Neuronal stem cell (in vitro differentiated cells): ENCODE results near the gene ZNF384.

Experiments used
- DNase-seq: peaks from one replicate; pipeline ENCODE4 v3.0.0-alpha.2; 2013; ENCODE audit warnings: low spot score
- H2AFZ ChIP-seq: one replicate; pipeline ENCODE4 v1.6.1; 2013; ENCODE audit warnings: mild to moderate bottlenecking, low read length, inconsistent platforms
- H2AK5ac ChIP-seq: 2 replicates; pipeline ENCODE4 v1.6.1; 2013; ENCODE audit warnings: low read depth, mild to moderate bottlenecking, inconsistent platforms, low read length, moderate library complexity, mixed read lengths
- H2BK120ac ChIP-seq: 2 replicates; pipeline ENCODE4 v1.6.1; 2013; ENCODE audit warnings: low read depth, mild to moderate bottlenecking, inconsistent platforms, low read length, moderate library complexity, mixed read lengths
- H2BK12ac ChIP-seq: one replicate; pipeline ENCODE4 v1.6.1; 2013; ENCODE audit warnings: low read length, inconsistent platforms
- H2BK15ac ChIP-seq: 2 replicates; pipeline ENCODE4 v1.6.1; 2013; ENCODE audit warnings: mild to moderate bottlenecking, low read length, inconsistent platforms, mixed read lengths
- H2BK5ac ChIP-seq: one replicate; pipeline ENCODE4 v1.6.1; 2013; ENCODE audit warnings: inconsistent platforms, mild to moderate bottlenecking, low read length, moderate library complexity
- H3K14ac ChIP-seq: one replicate; pipeline ENCODE4 v1.6.1; 2013; ENCODE audit warnings: low read length, inconsistent platforms
- H3K18ac ChIP-seq: 2 replicates; pipeline ENCODE4 v1.6.1; 2013; ENCODE audit warnings: low read length, inconsistent platforms
- H3K23ac ChIP-seq: 2 replicates; pipeline ENCODE4 v1.6.1; 2013; ENCODE audit warnings: low read depth, mild to moderate bottlenecking, mixed read lengths, low read length, inconsistent platforms; ENCODE audit not compliant: poor library complexity
- H3K27ac ChIP-seq: replicated peaks from 3 replicates; pipeline ENCODE4 v1.5.1; 2013; ENCODE audit warnings: low read length, inconsistent platforms
- H3K27me3 ChIP-seq, 3 experiments: 2 replicates each; pipeline ENCODE4 v1.6.1; 2013; ENCODE audit warnings: low read length in 3 of 3, mild to moderate bottlenecking in 2 of 3, inconsistent platforms in 1 of 3, low read depth in 1 of 3, mixed read lengths in 1 of 3, moderate library complexity in 1 of 3; ENCODE audit not compliant: control insufficient read depth in 3 of 3, insufficient read depth in 3 of 3
- H3K36me3 ChIP-seq, 2 donors: replicated peaks in 1 of 2; 2 replicates each; pipeline ENCODE4 v1.6.1; 2013; ENCODE audit warnings: low read length in 2 of 2; ENCODE audit not compliant: control insufficient read depth in 2 of 2, insufficient read depth in 2 of 2
- H3K4ac ChIP-seq: 2 replicates; pipeline ENCODE4 v1.6.1; 2013; ENCODE audit warnings: inconsistent platforms, mild to moderate bottlenecking, low read length, moderate library complexity
- H3K4me1 ChIP-seq, 2 donors: 1 replicate in 1 of 2; 2 replicates in 1 of 2; pipeline ENCODE4 v1.6.1; 2013; ENCODE audit warnings: low read length in 2 of 2, low read depth in 1 of 2; ENCODE audit not compliant: control insufficient read depth in 2 of 2, insufficient read depth in 1 of 2
- H3K4me2 ChIP-seq: one replicate; pipeline ENCODE4 v1.6.1; 2013; ENCODE audit warnings: mild to moderate bottlenecking, low read length, inconsistent platforms; ENCODE audit not compliant: insufficient read depth, poor library complexity, severe bottlenecking
- H3K4me3 ChIP-seq, 2 donors: 2 replicates each; pipeline ENCODE4 v1.5.1; 2013; ENCODE audit warnings: low read length in 2 of 2, mild to moderate bottlenecking in 2 of 2, inconsistent platforms in 1 of 2, moderate library complexity in 1 of 2
- H3K79me1 ChIP-seq: one replicate; pipeline ENCODE4 v1.6.1; 2013; ENCODE audit warnings: low read depth, mild to moderate bottlenecking, inconsistent platforms, low read length, moderate library complexity
- H3K9ac ChIP-seq: one replicate; pipeline ENCODE4 v1.6.1; 2013; ENCODE audit warnings: mild to moderate bottlenecking, low read depth, low read length, inconsistent platforms; ENCODE audit not compliant: poor library complexity
- H3K9me3 ChIP-seq, 2 donors: replicated peaks in 1 of 2; 2 replicates each; pipeline versions ENCODE3 to v1.6.1; 2013; ENCODE audit warnings: low read length in 2 of 2, mild to moderate bottlenecking in 2 of 2, inconsistent platforms in 1 of 2, low read depth in 1 of 2, mixed read lengths in 1 of 2, moderate library complexity in 1 of 2; ENCODE audit not compliant: control insufficient read depth in 2 of 2, insufficient read depth in 1 of 2
- H4K8ac ChIP-seq: one replicate; pipeline ENCODE4 v1.6.1; 2013; ENCODE audit warnings: low read depth, mild to moderate bottlenecking, inconsistent platforms, low read length, moderate library complexity
- H4K91ac ChIP-seq: one replicate; pipeline ENCODE4 v1.6.1; 2013; ENCODE audit warnings: low read length, low read depth, mild to moderate bottlenecking, inconsistent platforms; ENCODE audit not compliant: poor library complexity
- WGBS, 2 donors: extraction: QIAGEN DNeasy Blood & Tissue Kit; methylation state at CpG; one replicate each; pipeline ENCODE4 v1.1.7; 2013; ENCODE audit warnings: missing lambda C conversion rate in 2 of 2, mixed read lengths in 1 of 2; ENCODE audit not compliant: insufficient read length in 2 of 2, insufficient replicate concordance in 1 of 2; ENCODE audit errors: extremely low coverage in 2 of 2; 5-methylcytosine and 5-hydroxymethylcytosine counted together

ZNF384 gene

DNA sequence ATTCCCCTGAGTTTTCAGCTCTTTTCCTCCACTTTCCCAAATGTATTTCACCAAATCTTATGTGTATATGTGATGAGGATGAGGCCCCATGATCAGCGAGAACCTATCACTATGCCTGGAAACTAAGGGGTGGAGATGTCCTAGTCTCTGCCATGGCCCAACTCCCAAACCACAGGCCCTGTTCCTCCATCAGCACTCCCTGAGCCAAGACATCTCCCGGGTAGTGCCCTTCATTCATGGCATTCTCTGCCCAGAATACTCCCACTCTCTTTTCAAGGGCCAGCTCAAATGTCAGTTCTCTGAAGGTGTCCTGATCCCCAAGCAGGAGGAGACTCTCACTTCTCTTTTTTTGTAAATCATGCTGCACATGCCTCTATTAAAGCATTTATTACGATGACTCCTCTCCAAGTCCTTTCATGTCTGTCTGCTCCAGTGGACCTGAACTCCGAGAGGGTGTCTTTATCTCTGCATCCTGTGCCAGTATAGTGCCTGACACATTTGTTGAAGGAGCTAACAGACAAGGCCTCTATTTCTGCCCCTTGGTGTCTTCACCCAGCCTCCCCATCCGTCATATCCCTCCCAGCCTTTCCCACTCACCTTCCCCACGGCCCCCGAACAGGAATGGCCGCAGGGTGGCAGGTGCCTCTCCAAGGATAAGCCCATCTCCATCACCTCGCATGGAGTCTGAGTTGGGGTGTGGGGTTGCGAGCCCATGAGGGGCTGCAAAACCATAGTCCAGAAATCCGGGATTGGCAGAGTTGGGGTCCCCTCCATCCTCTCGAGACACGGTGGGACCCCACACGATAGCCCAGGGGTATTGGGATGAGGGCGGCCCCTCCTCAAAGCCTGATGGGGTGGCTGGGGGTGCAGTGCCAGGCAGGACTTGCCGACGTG, 7.8 kb upstream of the ZNF384 start:
- peaks cover 11 to 18% of the 10 kb centered on the region in 2 donors for H3K4me1 ChIP-seq
- no peak overlapping the region for H3K4ac ChIP-seq
- DNase-seq, result no peak
- no peak overlapping the region for H2BK120ac ChIP-seq
- H3K18ac ChIP-seq, result no peak overlapping the region
- no peak overlapping the region for H2AFZ ChIP-seq
- H2BK12ac ChIP-seq, result no peak overlapping the region
- peak overlapping the region; percentile 49 for H2BK5ac ChIP-seq
- H3K36me3 ChIP-seq, result peaks cover 15 to 24% of the 10 kb centered on the region in 2 donors
- no peak overlapping the region for H3K9ac ChIP-seq
- H4K8ac ChIP-seq, result no peak overlapping the region
- H2AK5ac ChIP-seq, result peak overlapping the region; percentile 64
- H3K4me3 ChIP-seq, result no peak overlapping the region
- no CpG with 5 or more reads among the region's 17 CpGs for WGBS, 2 donors
- no peak overlapping the region for H3K27ac ChIP-seq
- H3K23ac ChIP-seq, result no peak overlapping the region
- peaks cover 20% of the 10 kb centered on the region for H3K79me1 ChIP-seq
- H3K9me3 ChIP-seq, result no peaks in the 10 kb centered on the region
- H3K27me3 ChIP-seq, result peaks cover 0 to 10% (median 7%) of the 10 kb centered on the region in 3 experiments
- H3K4me2 ChIP-seq, result no peak overlapping the region
- no peak overlapping the region for H3K14ac ChIP-seq
- no peak overlapping the region for H2BK15ac ChIP-seq
- no peak overlapping the region for H4K91ac ChIP-seq

DNA sequence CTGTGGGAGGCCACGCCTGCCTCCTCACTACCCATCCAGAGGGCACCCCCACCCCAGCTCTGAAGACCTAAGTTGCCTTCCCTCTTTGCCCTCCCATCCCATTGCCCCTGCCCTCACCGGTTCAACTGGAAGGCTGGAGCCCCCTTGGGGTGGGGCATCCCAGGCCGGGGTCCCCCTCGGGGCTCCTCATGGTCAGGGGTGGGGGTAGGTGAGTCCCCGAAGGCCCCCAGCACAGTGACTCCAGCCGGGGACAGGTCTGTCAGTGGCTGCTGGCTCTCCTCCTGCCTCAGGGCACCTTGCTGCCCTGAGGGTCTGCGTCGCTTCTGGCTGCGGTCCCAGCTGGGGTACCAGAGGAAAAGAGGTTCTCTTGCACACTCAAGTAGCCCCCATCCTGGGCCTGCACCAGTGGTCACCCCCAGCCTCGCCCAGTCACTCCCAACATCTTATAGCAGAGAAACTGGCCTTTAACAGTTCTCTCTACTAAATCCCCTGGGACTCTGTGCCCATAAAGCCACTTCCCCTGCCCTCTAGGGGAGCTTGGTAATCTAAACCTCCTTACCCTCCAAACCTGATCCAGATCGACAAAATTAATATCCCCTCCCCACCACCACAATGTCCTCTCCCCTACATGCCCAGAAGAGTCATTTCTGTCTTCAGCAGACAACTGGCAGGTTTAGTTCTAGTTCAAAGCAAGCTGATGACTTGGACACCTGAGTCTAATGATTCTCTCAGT, 6.3 kb upstream of the ZNF384 start:
- H3K4me3 ChIP-seq, result no peak overlapping the region
- peak overlapping the region; percentile 67 for H2BK5ac ChIP-seq
- H2BK15ac ChIP-seq, result no peak overlapping the region
- no peak overlapping the region for H3K18ac ChIP-seq
- H3K14ac ChIP-seq, result no peak overlapping the region
- no peaks in the 10 kb centered on the region for H3K9me3 ChIP-seq
- no peak overlapping the region for H2BK12ac ChIP-seq
- H3K23ac ChIP-seq, result no peak overlapping the region
- H3K27me3 ChIP-seq, result no peaks in the 10 kb centered on the region
- no peak overlapping the region for H3K9ac ChIP-seq
- no peak overlapping the region for H2AFZ ChIP-seq
- no peak overlapping the region for H2AK5ac ChIP-seq
- H4K8ac ChIP-seq, result no peak overlapping the region
- DNase-seq, result no peak
- no peak overlapping the region for H3K4me2 ChIP-seq
- H3K4me1 ChIP-seq, result peaks cover 6 to 18% of the 10 kb centered on the region in 2 donors
- H3K79me1 ChIP-seq, result peaks cover 18% of the 10 kb centered on the region
- H3K4ac ChIP-seq, result no peak overlapping the region
- no peak overlapping the region for H2BK120ac ChIP-seq
- H4K91ac ChIP-seq, result no peak overlapping the region
- H3K27ac ChIP-seq, result no peak overlapping the region
- no CpG with 5 or more reads among the region's 11 CpGs for WGBS, 2 donors
- H3K36me3 ChIP-seq, result peaks cover 15 to 24% of the 10 kb centered on the region in 2 donors

DNA sequence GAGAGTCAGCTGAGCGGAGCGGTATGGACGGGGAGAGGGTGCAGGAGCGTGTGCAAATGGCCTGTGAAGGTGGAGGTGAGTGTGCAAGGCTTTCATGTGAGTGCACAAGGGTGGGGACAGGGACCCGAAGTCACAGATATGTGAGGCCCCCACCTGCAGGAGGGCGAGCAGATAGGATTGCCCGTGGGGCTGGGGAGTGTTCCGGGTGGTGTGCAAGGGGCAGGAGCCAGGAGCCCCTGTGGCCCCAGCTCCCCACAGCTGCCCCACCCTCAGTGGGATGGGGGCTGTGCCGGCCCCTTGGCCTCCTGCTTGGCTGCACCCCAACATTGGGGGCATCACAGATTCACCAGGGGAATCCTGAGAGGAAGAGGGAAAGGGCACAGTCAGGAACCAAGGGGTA, 5.5 kb upstream of the ZNF384 start:
- Histone ChIP-seq H3K9ac (no peak overlapping the region), H2BK15ac (no peak overlapping the region), H2BK12ac (no peak overlapping the region), H3K27ac (no peak overlapping the region), H2AK5ac (no peak overlapping the region), H2AFZ (no peak overlapping the region), H3K9me3 (no peaks in the 10 kb centered on the region), H2BK5ac (no peak overlapping the region), H3K4me2 (no peak overlapping the region), H4K91ac (no peak overlapping the region), H2BK120ac (no peak overlapping the region), H4K8ac (no peak overlapping the region), H3K27me3 (no peaks in the 10 kb centered on the region), H3K36me3 (peaks cover 15 to 24% of the 10 kb centered on the region in 2 donors), H3K4me3 (peak overlapping the region in 1 of 2 donors; percentile 21), H3K4me1 (peaks cover 7 to 20% of the 10 kb centered on the region in 2 donors), H3K14ac (no peak overlapping the region), H3K4ac (no peak overlapping the region), H3K79me1 (peaks cover 14% of the 10 kb centered on the region), H3K23ac (no peak overlapping the region), H3K18ac (no peak overlapping the region)
- no peak for DNase-seq
- WGBS, 2 donors, result no CpG with 5 or more reads among the region's 9 CpGs

DNA sequence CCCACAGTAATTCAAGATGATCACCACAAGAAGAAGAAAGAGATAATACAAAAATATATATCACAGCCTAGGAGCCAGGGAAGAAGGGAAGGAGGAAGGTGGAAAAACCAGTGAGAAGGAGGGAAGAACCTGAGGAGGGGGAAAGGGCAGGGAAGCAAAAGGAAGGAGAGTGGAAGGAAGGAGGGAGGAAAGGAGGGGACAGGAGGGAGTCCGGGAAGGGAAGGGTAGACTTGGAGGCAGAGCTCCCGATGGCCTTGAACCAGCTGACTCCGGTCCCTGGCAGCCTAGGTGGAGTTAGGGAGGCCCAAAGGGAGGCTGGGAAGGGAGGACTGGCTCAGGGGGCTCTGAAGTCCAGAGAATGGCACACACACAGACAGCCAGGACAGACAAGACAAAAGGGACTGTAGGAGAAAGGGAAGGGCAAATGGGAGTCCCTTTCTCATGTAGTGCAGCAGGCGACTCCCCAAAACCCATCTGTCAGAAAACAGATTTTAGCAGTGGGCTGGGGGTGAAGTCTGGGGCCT, 4.7 kb upstream of the ZNF384 start:
- no peak overlapping the region for H3K4me2 ChIP-seq
- H3K4me1 ChIP-seq, result peaks cover 1 to 15% of the 10 kb centered on the region in 2 donors
- no peak overlapping the region for H4K8ac ChIP-seq
- H2BK120ac ChIP-seq, result no peak overlapping the region
- H2BK15ac ChIP-seq, result no peak overlapping the region
- H3K4me3 ChIP-seq, result no peak overlapping the region
- H2AFZ ChIP-seq, result no peak overlapping the region
- no peak overlapping the region for H4K91ac ChIP-seq
- no peak overlapping the region for H3K18ac ChIP-seq
- peaks cover 8% of the 10 kb centered on the region for H3K79me1 ChIP-seq
- no CpG with 5 or more reads among the region's 4 CpGs for WGBS, 2 donors
- no peaks in the 10 kb centered on the region for H3K9me3 ChIP-seq
- no peak overlapping the region for H3K14ac ChIP-seq
- no peaks in the 10 kb centered on the region for H3K27me3 ChIP-seq
- H3K4ac ChIP-seq, result no peak overlapping the region
- no peak overlapping the region for H3K27ac ChIP-seq
- peaks cover 15 to 24% of the 10 kb centered on the region in 2 donors for H3K36me3 ChIP-seq
- H3K23ac ChIP-seq, result no peak overlapping the region
- no peak overlapping the region for H2AK5ac ChIP-seq
- DNase-seq, result no peak
- no peak overlapping the region for H3K9ac ChIP-seq
- no peak overlapping the region for H2BK5ac ChIP-seq
- H2BK12ac ChIP-seq, result no peak overlapping the region
